GM12865 (cell line): ENCODE results near the gene MRPL20.

ENCODE experiments used
- DNase-seq: peaks from one replicate; pipeline ENCODE4 v3.0.0; 2010; ENCODE audit warnings: low read depth
- H3K4me3 ChIP-seq: 2 replicates; pipeline ENCODE4 v1.5.1; 2011; ENCODE audit warnings: mild to moderate bottlenecking, low read depth, low read length, control low read depth
- TF ChIP-seq, protein P1 (sequence below): IDR thresholded peaks from 2 replicates; pipeline ENCODE4 v1.5.1; 2011; ENCODE audit warnings: low read length, control low read depth, low read depth, inconsistent platforms; ENCODE audit not compliant: insufficient read depth; ENCODE audit errors: missing control alignments

Gene MRPL20

DNA sequence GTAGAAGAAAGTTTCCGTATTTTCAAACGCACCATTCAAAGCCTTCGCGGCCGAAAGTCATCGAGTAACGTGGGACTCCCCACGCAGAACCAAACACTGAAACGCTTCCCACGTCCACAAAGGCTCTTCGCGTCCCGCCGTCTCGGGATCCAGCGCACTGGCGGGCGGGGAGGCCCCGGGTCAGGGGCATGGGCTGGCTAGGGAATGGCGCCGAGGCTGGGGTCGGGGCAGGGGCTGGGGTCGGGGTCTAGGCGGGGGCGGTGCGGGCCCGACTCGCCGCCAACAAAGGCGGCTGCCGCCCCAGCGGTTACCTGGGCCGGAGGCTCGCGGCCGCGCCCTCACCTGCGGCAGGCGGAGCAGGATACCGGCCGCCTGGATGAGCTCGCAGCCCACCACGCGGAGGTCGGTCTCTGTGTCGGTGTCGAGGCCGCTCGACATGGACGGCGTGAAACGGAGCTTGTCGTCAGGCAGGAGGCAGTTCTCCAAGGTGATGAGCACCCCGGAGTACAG lies 8.4 kb downstream of the MRPL20 start:
- H3K4me3 ChIP-seq: peak overlapping the region; percentile 76
- TF ChIP-seq, protein P1, sequence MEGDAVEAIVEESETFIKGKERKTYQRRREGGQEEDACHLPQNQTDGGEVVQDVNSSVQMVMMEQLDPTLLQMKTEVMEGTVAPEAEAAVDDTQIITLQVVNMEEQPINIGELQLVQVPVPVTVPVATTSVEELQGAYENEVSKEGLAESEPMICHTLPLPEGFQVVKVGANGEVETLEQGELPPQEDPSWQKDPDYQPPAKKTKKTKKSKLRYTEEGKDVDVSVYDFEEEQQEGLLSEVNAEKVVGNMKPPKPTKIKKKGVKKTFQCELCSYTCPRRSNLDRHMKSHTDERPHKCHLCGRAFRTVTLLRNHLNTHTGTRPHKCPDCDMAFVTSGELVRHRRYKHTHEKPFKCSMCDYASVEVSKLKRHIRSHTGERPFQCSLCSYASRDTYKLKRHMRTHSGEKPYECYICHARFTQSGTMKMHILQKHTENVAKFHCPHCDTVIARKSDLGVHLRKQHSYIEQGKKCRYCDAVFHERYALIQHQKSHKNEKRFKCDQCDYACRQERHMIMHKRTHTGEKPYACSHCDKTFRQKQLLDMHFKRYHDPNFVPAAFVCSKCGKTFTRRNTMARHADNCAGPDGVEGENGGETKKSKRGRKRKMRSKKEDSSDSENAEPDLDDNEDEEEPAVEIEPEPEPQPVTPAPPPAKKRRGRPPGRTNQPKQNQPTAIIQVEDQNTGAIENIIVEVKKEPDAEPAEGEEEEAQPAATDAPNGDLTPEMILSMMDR: no peak
- no peak for DNase-seq

DNA sequence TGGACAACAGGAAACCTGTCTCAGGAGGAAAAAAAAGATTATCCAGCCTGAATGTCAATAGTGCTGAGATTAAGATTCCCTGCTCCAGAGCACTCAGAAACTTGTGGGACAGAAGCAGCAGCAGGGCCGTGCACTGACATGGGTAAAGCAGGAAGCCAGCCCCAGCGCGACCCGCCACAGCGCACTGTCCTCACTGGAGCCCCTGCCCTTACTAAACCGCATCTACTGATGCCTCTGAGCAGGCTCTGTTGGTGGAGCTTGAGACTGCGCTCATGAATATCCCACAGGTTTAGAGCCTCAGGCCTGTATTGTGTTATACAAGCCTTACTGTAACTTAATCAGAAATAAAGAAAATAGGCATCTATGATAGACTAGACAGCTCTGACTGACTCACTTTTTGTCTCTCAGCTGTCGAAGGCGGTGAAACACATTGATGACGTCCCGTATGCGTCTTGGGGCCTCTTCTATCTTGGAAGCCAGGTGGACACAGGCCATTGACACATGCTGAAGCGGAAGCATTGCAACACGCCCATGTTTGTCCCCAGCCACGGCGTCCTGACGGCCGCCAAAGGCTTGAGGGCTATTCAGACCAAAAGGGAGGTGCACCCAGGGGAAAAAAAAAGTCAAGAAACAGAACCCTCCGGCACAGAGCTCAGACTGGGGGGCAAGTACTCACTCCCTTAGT lies 9.1 kb downstream of the MRPL20 start:
- TF ChIP-seq, protein P1: no peak
- DNase-seq: no peak
- peak overlapping the region; percentile 76 for H3K4me3 ChIP-seq

DNA sequence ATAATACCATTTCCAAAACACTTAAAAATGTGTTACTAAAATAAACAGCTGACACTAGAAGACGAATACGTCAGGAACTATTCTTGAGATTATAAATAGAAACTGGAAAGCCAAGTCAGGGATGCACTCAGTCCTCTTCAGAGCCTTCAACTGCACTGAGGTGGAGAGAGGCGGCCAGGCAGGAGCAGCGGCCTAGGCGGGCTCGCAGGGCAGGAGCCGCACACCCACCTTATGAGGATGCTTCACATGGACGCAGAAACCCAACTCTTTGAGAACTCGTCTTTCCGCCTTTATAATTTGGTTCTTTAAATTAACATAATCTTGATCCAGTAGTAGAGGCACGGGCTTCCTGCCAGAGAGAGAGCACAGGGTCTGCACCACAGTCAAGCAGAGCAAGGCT lies 11.9 kb downstream of the MRPL20 start:
- TF ChIP-seq, protein P1: no peak
- no peak for DNase-seq
- no peak overlapping the region for H3K4me3 ChIP-seq

DNA sequence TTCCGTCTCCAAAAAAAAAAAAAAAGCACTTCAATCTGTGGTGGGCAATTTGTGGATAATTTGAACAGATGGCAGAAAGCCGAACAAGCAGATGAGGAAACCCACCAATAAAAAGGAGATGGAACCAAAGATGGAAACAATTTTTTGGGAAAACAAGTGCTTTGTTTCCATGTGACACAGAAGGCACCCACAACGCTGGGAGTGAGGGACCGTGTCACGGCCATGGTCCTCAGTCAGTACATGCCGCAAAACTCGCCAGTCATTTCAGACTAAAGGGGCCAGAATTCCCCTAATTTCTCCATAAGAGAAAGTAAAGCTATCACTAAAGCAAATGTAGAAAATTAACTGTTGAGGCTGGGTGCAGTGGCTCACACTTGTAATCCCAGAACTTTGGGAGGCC lies 13.0 kb downstream of the MRPL20 start:
- TF ChIP-seq, protein P1: no peak
- H3K4me3 ChIP-seq: no peak overlapping the region
- no peak for DNase-seq

DNA sequence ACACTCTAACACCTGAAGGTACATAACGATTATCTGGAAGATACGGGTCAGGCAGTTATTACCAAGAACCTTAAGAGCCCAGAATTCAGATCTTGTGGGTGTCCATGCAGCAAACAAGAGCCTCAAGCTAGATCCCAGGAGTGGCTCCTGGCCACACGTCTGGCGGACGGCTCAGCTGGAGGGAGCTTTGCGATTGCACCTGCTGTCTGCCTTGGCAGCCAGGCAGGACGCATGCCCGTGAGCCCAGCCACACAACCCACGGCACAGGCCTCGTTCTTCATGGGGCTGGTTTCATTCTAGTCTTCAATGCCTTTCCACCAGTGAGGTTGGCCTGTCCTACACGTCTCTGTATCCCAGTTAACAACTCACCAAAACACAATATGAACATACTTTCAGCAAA lies 13.7 kb downstream of the MRPL20 start:
- H3K4me3 ChIP-seq: no peak overlapping the region
- TF ChIP-seq, protein P1: no peak
- no peak for DNase-seq

DNA sequence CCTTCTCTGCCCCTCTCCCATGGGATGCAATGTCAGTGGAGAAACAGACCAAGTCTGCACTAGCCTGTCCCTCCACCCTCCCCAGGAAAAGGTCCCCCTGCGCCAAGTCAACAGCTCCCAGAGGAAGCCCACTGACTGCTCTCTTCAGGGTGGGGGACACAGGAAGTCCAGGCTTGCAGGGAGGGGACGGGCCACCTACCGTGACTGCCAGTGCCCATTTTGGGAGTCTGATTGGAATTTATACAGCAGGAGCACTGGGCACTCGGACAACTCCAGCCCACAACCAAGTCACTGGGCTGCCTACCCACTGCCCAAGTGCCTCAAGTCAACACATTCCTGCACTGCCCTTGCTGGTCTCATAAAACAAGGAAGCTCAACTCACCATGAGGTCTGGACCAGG lies 14.1 kb downstream of the MRPL20 start:
- no peak for DNase-seq
- no peak overlapping the region for H3K4me3 ChIP-seq
- TF ChIP-seq, protein P1: no peak

DNA sequence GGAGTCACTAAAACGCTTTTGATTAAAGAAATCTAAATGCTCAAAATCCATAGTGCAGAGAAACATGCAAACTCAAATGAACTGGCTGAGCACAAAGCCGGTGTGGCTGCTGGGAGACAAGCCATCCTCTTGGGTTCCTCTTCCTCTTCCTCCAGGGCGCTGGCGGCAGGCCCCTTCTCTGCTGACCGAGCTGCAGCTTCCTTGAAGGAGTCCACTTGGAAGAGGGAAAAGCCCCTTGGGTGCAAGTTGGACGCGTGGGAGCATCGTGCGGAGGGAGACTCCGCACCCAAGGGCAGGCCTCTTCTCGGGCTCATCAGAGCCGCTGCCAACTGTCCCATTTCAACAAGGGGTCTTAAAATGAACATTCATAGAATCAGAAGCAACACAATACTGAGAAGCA lies 15.9 kb downstream of the MRPL20 start:
- TF ChIP-seq, protein P1: no peak
- no peak overlapping the region for H3K4me3 ChIP-seq
- no peak for DNase-seq
